IPS DF 19.7 (cell line): ENCODE data around the gene IFNL3.
"Not testable (repeated sequence)": the region's sequence is repeated elsewhere in the genome, so short reads cannot be mapped to it uniquely, and the experiment has no call there.

Source experiments
- DNase-seq: peaks from one replicate; pipeline ENCODE4 v3.0.0-alpha.2; 2013; ENCODE audit warnings: low read depth, low spot score

Gene IFNL3

GRCh38 chr19:39253374-39254149 lies 8.8 kb upstream of the IFNL3 start:
- no peak for DNase-seq

- DNase-seq: no peak
Observed at GRCh38 chr19:39252458-39252857, 7.7 kb upstream of the IFNL3 start.

DNA sequence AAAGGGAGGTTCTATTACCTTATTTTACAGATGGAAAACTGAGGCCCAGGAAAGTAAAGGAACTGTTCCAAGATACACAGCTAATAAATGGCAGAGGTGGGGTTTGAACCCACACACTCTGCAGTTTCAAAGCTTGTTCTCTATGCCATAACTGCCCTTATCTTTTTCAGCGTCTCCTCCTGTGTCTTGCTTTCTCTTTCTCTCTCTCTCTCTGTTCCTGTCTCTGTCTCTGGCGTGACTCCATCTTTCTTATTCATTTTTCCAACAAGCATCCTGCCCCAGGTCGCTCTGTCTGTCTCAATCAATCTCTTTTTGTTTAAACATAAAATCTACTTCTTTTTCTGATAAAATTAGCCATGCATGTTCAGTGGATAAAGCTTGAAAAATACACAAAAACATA lies 7.0 kb upstream of the IFNL3 start:
- DNase-seq: no peak

- DNase-seq: no peak
Observed at GRCh38 chr19:39251081-39251480, 6.3 kb upstream of the IFNL3 start.

DNA sequence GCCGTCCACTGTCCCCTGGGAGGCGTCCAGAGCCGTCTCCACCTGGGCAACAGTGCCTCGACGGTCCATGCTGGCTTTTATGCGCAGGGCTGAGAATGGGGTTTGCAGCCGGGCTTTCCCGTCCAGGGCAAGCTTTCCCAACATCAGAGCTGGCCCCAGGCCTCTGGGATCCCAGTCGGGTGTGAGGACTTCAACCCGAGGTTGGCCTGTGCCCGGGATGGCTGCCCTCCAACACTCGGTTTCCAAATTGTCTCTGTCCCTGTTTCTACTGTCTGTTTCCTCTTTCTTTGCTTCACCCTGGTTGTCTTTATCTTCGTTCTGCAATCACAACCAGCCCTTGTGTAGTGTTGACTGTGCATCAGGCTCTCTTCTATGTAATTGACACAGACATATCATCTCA lies 4.0 kb upstream of the IFNL3 start, which contains the start of gene IFNL4:
TSS of gene IFNL4 (minus strand) at position 51 of the 400 bp plus-strand sequence.
- no peak for DNase-seq

DNA sequence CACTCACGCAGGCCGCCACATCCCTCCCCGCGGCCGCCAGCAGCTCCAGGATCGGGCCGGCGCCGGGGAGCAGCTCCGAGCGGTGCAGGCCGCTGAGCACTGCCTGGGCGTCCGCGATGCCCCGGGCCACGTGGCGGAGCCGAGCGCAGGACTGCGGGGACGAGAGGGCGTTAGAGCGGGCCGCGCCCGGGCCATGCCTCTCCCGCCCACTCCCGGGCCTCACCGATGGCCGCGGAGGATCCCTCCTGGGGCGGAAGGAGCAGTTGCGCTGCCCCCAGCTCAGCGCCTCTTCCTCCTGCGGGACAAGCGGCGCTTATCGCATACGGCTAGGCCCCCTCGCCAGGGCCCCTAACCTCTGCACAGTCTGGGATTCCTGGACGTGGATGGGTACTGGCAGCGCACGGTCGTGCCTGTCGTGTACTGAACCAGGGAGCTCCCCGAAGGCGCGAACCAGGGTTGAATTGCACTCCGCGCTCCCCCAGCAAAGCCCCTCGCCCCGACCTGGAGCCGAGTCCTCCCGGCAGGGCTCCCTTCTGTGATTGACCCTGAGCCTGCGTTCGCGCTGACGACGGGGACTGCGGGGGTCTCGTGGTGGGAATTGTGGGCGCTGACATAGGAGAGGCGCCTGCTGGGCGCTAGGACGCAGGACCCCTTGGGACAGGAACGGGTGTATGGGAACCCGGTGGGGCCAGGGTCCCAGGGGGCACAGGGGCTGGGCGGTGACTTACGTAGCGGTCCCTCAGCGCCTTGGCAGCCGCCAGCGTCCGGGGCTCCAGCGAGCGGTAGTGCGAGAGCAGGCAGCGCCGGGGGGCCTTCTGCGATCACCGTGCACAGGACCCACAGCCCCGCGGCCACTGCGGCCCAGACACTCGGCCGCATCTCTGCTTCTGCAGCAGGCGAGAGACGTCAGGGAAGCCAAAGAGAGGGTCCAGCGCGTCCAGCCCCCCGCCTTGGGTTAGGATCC lies 3.2 kb upstream of the IFNL3 start:
- DNase-seq: no peak

- DNase-seq: no peak
Observed at GRCh38 chr19:39246951-39247669, 2.3 kb upstream of the IFNL3 start.

DNA sequence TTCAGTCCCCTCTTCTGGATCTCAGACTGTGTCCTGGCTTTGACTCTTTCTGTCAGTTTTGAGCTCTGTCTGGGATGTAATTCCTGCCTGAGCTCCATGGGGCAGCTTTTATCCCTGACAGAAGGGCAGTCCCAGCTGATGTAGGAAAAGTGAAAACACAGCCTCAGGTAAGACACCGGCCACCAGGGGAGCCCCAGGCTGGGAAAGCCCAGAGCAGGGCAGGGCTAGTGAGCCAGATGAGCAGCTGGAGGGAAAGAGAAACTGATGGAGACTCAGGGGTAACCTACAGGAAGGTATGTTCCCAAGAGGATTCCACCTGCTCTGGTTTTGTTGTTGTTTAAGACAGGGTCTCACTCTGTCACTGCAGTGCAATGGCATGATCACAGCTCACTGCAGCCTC lies 360 bp upstream of the IFNL3 start:
- DNase-seq: not testable (repeated sequence)

DNA sequence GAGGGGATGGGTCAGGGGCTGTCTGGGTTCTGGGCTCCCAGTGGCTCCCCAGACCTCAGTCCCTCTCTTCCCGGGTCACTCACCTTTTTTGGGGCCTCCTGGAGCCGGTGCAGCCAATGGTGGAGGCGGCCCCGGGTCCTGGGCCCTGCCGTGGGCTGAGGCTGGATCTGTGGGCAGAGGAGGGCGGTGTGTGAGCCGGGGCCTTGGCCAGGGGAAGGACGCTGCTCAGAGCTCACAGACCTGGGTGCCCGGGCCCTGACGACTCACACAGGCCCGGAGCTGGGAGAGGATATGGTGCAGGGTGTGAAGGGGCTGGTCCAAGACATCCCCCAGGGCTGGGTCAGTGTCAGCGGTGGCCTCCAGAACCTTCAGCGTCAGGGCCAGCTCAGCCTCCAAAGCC lies 1.1 kb downstream of the IFNL3 start:
- not testable (repeated sequence) for DNase-seq

GRCh38 chr19:39240421-39240820 lies 4.4 kb downstream of the IFNL3 start:
- no peak for DNase-seq

GRCh38 chr19:39238944-39239343 lies 5.9 kb downstream of the IFNL3 start:
- DNase-seq: no peak

GRCh38 chr19:39238209-39238608 lies 6.6 kb downstream of the IFNL3 start:
- DNase-seq: no peak

DNA sequence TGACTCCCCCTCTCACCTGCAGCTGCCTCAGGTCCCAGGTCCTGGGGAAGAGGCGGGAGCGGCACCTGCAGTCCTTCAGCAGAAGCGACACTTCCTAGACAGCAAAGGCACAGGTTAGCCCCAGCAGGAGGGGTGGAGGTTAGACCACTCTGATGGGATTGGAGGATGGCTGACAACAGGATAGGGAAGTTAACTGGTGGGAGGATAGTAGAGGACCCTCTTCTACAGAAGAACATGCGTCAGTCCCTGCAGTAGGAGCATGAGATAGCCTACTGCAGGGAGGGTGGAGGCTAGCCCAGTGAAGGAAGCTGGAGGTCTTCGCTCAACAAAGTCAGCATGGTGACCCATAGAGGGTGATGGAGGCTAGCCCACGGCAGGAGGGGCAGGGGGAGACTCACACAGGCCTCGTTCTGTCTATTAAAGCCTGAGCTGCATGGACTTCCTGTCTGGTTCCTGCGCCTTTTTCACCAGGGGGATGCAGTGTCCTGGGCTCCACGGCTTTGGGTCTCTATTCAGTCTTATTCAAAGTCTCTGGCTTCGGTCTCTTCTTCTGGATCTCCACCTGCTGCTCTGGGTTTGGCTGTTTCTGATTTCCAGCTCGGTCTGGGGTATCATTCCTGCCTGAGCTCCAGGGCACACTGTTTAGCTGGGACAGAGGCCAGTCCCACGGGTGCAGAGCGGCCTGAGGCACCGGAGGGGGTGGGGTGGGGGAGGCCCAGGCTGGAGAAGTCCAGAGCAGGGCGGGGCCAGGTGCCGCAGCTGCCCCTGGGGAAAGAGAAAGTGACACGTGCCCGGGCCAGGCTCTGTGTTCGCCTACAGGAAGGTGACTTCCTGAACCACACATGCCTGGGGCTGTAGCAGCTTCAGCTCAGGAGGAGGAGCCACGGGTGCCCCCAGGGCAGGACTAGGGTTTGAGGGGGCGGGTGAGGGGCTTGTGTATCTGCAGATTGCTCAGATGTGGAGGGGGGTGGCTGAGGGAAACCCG lies 7.3 kb downstream of the IFNL3 start:
- no peak for DNase-seq

- DNase-seq: no peak
Observed at GRCh38 chr19:39236527-39236926, 8.3 kb downstream of the IFNL3 start.

DNA sequence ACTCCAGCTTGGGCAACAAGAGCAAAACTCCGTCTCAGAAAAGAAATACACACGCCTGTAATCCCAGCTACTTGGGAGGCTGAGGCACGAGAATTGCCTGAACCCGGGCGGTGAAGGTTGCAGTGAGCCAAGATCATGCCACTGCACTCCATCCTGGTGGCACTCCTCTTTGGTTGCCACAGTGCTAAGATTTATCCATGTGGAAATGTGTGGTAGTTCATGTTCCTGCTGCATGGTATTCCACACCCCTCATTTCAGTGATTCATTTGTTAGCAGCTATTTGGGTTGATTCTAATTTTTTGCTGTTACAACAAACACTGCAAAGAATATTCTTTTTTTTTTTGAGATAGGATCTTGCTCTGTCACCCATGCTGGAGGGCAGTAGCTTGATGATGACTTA lies 12.1 kb downstream of the IFNL3 start:
- no peak for DNase-seq

GRCh38 chr19:39230096-39230764 lies 14.6 kb downstream of the IFNL3 start:
- no peak for DNase-seq

- no peak for DNase-seq
Observed at GRCh38 chr19:39224910-39225309, 19.9 kb downstream of the IFNL3 start.

DNA sequence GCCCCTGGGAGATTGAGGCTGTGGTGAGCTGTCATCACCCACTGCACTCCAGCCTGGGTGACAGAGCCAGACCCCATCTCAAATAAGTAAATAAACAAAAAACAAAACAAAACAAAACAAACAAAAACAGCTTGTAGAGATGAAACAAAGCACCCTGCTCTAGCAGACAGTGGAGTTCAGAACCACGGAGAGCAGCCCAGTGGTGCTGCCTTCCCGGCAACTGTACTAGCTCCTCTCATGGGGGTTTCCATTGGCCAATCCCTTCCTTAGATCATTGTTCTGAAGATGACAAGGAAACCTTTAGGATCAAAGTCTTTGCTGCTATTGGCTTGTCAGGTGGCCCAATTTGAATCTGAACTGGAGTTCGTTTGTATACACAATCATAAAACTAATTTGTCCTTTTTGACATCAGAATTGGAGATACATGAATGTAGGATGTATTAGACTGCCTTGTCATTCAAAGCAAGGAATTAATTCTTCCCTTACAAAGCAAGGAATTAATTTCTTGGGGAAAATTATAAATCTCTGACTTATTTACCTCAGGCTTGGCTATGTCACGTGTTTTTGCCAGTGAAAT lies 21.0 kb downstream of the IFNL3 start:
- no peak for DNase-seq

- DNase-seq: not testable (repeated sequence)
Observed at GRCh38 chr19:39219108-39219507, 25.7 kb downstream of the IFNL3 start.
